ENCODE data around the gene RYR3.
"Not testable (repeated sequence)": the region's sequence is repeated elsewhere in the genome, so short reads cannot be mapped to it uniquely, and the experiment has no call there.

Gene RYR3

GRCh38 chr15:33518421-33518820, 207.7 kb downstream of the RYR3 start:
- no peak for DNase-seq

GRCh38 chr15:33524274-33524673, 213.5 kb downstream of the RYR3 start:
- DNase-seq, result no peak

GRCh38 chr15:33526532-33526931, 215.8 kb downstream of the RYR3 start:
- DNase-seq, result peak; percentile 1

GRCh38 chr15:33533197-33533596, 222.4 kb downstream of the RYR3 start:
- no peak for DNase-seq

GRCh38 chr15:33534642-33535041, 223.9 kb downstream of the RYR3 start:
- DNase-seq, result no peak

GRCh38 chr15:33535135-33535534, 224.4 kb downstream of the RYR3 start:
- DNase-seq, result no peak

- no peak for DNase-seq
These were observed 229.2 kb downstream of the RYR3 start for GRCh38 chr15:33539825-33540573.

- DNase-seq, result no peak
These were observed 233.2 kb downstream of the RYR3 start for GRCh38 chr15:33543957-33544356.

GRCh38 chr15:33545866-33546265, 235.1 kb downstream of the RYR3 start:
- DNase-seq, result no peak

GRCh38 chr15:33547876-33548275, 237.1 kb downstream of the RYR3 start:
- DNase-seq, result peak; percentile 49

GRCh38 chr15:33551860-33552259, 241.1 kb downstream of the RYR3 start:
- no peak for DNase-seq

GRCh38 chr15:33553157-33553556, 242.4 kb downstream of the RYR3 start:
- DNase-seq, result no peak

- DNase-seq, result no peak
These were observed 248.6 kb downstream of the RYR3 start for GRCh38 chr15:33559207-33559890.

- no peak for DNase-seq
These were observed 250.6 kb downstream of the RYR3 start for GRCh38 chr15:33561407-33561806.

- no peak for DNase-seq
These were observed 251.2 kb downstream of the RYR3 start for GRCh38 chr15:33561967-33562366.

- peak; percentile 45 for DNase-seq
These were observed 254.3 kb downstream of the RYR3 start for GRCh38 chr15:33565094-33565493.

- DNase-seq, result no peak
These were observed 256.9 kb downstream of the RYR3 start for GRCh38 chr15:33567652-33568051.

- DNase-seq, result no peak
These were observed 258.3 kb downstream of the RYR3 start for GRCh38 chr15:33569036-33569435.

- not testable (repeated sequence) for DNase-seq
These were observed 267.1 kb downstream of the RYR3 start for GRCh38 chr15:33577911-33578310.

GRCh38 chr15:33580526-33580925, 269.8 kb downstream of the RYR3 start:
- DNase-seq, result peak; percentile 1

GRCh38 chr15:33581032-33581431, 270.3 kb downstream of the RYR3 start:
- peak; percentile 23 for DNase-seq

GRCh38 chr15:33584797-33585196, 274.0 kb downstream of the RYR3 start:
- peak; percentile 1 for DNase-seq

- no peak for DNase-seq
These were observed 276.3 kb downstream of the RYR3 start for GRCh38 chr15:33586786-33587697.

All from fibroblast of skin of back (primary cell).